ENCODE measurements around the gene MOB3A.
"Not testable (repeated sequence)": the region's sequence is repeated elsewhere in the genome, so short reads cannot be mapped to it uniquely, and the experiment has no call there.

Gene MOB3A
- total RNA-seq: 78.0 to 98.2 reads per million in 2 donors

DNA sequence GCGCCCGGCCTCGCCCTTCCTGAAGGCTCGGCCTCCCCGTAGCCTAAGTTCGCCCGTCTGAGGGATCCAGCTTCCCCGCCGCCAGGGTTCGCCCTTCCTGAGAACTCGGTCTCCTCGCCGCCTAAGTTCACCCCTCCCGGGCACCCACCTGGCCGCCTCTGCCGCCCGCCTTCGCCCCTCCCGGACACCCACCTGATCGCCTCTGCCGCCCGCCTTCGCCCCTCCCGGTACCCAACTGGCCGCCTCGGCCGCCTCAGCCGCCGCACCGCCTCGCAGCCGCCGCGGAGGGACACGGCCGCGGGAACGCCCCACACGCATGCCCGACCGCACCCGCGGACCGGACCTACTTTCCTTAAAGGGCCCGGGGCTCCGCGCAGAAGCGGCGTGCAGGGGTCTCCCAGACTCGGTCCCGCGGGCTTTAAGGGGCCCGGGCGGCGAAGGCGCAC is at the start of gene MOB3A:
TSS of gene MOB3A (minus strand) at position 293 of the 446 bp plus-strand sequence. CDS start 17,766 bp downstream, outside the sequence.
- peak; percentile 79 for DNase-seq

DNA sequence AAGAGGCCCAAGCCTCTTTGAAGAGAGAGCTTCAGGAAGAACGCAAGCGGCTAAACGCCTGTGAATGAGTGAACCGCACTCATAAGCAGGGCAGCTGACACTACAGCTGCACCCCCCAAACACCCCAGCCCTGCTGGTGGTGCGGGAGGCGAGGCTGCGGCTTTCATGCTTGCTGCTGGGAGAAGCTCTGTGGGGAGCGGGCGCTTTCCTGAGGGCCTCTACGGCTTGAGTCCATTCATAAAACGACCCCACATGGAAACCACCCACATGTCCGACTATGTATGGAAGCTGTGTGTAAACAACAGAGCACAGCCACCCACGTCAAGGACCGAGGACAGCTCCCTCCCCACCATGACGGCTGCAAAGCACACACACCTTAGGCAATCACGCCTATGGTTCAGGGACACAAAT is 49.7 kb upstream of the MOB3A start:
- no peak for DNase-seq

- no peak for DNase-seq
Measured at GRCh38 chr19:2144190-2144589, 48.1 kb upstream of the MOB3A start.

- no peak for DNase-seq
Measured at GRCh38 chr19:2142173-2142829, 46.2 kb upstream of the MOB3A start.

DNA sequence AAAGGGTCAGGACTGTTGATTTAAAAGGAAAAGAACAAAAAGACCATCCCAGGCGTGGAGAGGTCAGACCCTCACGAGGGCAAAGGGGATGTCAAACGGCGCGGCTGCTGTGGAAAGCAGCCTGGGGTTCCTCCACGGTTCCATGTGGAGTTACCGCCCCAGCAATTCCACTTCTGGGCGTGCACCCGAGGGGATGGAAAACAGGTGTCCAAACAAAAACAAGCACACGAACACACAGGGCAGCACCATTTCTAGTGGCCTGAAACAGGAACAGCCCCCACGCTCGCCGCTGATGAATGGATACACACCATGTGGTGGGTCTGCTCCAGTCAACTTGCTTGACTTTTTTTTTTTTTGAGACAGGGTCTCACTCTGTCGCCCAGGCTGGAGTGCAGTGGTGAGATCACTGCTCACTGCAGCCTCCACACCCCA is 44.0 kb upstream of the MOB3A start:
- no peak for DNase-seq

DNA sequence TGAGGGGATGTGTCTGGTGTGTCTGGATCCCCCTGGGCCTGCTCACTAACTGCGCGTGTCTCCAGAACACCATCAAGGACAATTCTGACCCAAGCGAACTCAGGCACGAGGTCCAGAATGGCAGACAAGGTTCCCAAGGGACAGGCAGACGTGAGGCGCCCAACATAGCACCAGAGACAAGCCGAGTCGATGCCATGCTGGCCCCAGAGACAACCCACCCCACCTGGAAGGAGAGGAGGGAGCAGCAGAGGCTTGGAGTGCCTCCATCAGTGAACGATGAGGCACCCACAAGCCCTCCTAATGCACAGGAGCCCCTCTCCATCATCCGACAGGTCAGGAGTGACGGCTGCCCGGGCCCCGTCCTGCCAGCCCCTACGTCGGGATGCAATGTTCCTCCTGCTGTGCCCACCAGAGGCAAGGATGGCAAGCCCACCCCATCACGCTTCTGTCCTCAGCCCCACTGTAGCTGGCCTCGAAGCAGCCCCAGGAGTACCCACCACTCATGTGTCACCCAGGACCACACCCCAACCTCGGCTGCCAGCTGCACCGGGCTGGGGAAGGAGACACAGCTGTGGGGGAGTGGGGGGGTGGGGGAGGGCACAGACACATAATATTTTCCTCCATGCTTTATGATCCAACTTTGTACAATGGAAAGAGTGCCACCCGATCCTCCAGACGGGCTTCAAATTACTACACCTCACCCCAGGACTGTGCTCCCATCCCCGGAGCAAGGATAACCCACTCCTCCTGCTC is 43.4 kb upstream of the MOB3A start:
- no peak for DNase-seq

- DNase-seq: no peak
Measured at GRCh38 chr19:2138061-2138728, 42.1 kb upstream of the MOB3A start.

GRCh38 chr19:2136796-2137195 is 40.7 kb upstream of the MOB3A start:
- DNase-seq: no peak

DNA sequence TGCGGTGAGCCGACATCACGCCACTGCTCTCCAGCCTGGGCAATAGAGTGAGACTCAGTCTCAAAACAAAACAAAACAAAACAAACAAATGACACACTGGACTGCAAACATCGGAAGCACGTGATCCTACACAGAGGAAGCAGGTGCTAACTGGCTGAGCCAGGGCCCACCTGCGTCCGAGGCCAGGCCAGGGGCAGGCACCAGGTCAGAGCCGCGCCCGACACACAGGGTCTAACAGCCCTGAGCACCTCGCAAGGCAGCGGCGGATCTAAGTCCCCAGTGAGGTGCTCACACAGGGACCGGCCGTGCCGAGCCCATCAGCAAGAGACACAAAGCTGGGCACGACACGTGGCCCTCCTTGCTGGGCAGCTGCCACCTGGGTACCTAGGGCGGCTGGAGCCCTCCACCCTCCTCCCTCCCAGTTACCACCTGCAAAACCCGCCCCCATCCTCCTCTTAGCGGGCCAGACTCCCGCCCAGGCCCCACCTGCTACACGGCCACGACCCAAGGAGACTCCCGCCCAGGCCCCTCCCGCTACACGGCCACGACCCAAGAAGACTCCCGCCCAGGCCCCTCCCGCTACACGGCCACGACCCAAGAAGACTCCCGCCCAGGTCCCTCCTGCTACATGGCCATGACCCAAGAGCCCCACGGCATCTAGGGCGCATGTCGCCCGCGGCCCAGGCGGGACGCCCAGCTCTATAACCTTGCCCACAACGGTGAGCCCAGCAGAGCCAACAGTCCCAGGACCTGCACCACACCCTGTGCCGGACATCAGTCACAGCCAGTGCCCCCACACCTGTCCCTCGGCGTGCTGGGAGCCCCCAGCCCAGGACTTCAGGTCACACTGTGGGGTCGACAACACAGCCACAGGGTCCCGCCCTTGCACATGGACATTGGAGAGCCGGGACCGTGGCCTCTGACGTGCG is 39.6 kb upstream of the MOB3A start:
- no peak for DNase-seq

GRCh38 chr19:2132731-2133490 is 36.8 kb upstream of the MOB3A start:
- DNase-seq: no peak

GRCh38 chr19:2132191-2132590 is 36.1 kb upstream of the MOB3A start:
- DNase-seq: no peak

DNA sequence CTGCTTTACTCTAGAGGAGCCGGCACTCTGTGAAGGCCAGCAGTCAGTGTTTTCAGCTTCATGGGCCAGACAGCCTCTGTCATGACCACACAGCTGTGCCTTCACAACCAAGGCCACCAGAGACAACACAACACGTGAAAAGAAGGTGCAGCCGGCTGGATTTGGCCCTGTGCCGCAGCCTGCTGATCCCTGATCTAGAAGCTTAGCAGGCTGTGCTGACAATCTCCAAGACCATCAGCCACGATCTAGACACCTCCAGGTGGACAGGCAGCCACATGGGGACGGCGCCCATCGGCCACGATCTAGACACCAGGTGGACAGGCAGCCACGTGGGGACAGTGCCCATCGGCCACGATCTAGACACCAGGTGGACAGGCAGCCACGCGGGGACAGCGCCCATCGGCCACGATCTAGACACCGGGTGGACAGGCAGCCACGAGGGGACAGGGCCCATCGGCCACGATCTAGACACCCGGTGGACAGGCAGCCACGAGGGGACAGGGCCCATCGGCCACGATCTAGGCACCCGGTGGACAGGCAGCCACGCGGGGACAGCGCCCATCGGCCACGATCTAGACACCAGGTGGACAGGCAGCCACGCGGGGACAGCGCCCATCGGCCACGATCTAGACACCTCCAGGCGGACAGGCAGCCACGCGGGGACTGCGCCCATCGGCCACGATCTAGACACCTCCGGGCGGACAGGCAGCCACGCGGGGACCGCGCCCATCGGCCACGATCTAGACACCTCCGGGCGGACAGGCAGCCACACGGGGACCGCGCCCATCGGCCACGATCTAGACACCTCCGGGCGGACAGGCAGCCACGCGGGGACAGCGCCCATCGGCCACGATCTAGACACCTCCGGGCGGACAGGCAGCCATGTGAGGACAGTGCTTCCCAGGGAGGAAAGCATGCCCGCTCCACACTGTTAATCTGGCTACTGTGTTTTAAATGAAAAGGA is 35.2 kb upstream of the MOB3A start:
- not testable (repeated sequence) for DNase-seq

DNA sequence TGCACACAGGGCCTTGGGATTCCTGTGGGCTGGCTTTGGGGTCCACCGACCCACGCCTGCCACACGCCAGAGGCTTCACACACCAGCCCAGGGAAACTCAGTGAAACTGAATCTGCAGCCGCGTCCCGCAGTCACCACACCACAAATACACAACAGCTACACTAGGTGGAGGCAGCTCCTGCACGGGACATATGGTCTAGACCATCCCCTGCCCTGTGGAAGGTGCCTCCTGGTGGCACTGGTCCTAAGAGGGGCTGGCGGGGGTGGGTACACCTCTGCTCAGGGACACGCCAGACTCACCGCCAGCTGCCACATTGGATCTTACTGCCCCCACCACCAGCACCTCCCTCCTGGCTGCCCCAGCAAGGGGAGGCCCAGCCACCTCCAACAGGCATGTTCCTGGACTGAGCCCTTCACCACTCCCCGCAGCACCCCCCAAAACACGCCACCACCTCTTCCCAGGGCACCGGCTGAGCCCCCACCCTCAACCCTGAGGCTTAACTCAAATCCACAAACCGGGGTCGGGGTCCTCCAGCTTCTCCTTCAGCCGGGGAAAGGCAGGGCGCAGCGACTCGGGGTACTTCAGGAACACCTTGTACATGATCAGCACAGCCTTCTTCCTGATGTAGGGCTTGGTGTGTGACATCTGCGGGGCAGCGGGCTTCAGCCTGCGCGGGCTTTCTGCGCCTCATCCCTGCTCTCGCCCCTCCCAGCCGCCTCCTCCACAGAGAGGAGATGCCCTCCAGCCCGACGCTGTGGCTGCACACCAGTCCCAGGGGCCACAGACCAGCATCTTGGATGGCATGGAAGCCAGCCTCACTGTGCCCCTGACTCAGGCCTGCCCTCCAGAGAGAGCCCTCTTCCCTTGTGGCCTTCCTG is 34.0 kb upstream of the MOB3A start:
- no peak for DNase-seq

DNA sequence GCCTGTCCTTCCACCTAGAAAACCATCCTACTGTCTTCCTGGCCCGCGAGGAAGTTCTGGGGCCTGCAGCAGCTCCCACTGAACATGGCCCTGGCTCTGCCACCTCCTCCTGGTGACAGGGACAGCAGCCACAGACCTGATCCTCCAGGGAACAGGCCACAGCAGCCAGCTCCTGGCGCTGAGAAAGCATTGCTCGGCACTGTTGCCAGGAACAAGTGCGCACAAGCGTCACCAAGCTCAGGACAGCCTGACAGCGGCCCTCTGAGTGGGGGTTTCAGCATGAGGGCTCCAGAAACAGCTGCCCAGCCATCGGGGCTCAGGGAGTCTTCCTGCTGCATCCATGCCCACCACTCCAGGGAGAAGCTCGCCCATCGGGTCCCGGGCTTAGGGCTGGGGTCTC is 33.4 kb upstream of the MOB3A start:
- DNase-seq: no peak

- DNase-seq: no peak
Measured at GRCh38 chr19:2129022-2129421, 32.9 kb upstream of the MOB3A start.

GRCh38 chr19:2128252-2128651 is 32.1 kb upstream of the MOB3A start:
- not testable (repeated sequence) for DNase-seq

GRCh38 chr19:2127758-2128157 is 31.6 kb upstream of the MOB3A start:
- no peak for DNase-seq

- no peak for DNase-seq
Measured at GRCh38 chr19:2126879-2127518, 30.9 kb upstream of the MOB3A start.
